ENCODE data around the gene NKAIN1. TPM values are rescaled to one million over a fixed set of nuclear protein-coding genes. Genes with fewer than 3 reads are reported as not detected.
"Not testable (repeated sequence)": the region's sequence is repeated elsewhere in the genome, so short reads cannot be mapped to it uniquely, and the experiment has no call there.

The NKAIN1 gene
- polyA plus RNA-seq, 1 donor (not counting 4 experiments of a cell fraction or from before 2014, with no cell fraction given): not detected

DNA sequence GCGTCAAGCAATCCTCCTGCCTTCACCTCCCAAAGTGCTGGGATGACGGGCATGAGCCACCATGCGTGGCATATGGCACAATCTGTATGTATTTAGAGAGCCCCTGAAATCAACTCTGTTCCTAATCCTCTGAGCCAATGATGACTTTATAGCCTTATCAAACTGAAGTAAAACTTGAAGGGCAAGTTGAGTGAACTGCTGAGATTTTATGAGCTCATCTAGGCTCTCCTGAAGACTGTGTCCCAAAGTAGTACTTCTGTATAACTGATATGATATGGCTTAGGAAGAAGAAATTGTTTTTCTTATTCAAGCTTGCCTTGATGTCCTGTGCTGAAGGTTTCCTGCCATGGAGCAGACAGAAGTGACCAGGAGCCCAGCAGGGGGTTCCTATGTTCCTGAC is 23.7 kb upstream of the NKAIN1 start:
- no peak for DNase-seq (ENCODE audit: low read depth, low spot score)
- H3K4me3 ChIP-seq (ENCODE audit: control insufficient read depth in 2 of 3, extremely low read depth in 1 of 3, insufficient read depth in 2 of 3, low read depth in 1 of 3, low read length in 3 of 3): no peak overlapping the region
- H3K79me2 ChIP-seq (ENCODE audit: control insufficient read depth, insufficient read depth, low read length): no peaks in the 10 kb centered on the region
- no peak overlapping the region for H3K9ac ChIP-seq (ENCODE audit: control insufficient read depth, extremely low read depth, insufficient read depth, low read length)
- H2AFZ ChIP-seq (ENCODE audit: control insufficient read depth, low read length): no peak overlapping the region
- no peaks in the 10 kb centered on the region for H4K20me1 ChIP-seq (ENCODE audit: control insufficient read depth, extremely low read depth, insufficient read depth, low read length)
- TF ChIP-seq CTCF (optimal IDR thresholded peaks at IDR 0.05 in 1 of 3, IDR thresholded peaks at IDR 0.05 in 1 of 3, conservative IDR thresholded peaks at IDR 0.05 in 1 of 3; ENCODE audit: extremely low read depth in 1 of 3, insufficient read depth in 2 of 3, low read length in 3 of 3) (no peak), EZH2 (IDR thresholded peaks at IDR 0.05; ENCODE audit: low read length) (no peak)
- dilution Hi-C loops (cut with MboI; ENCODE audit: extremely low pct_ligation_motif_present, low sequenced_read_pairs): no loop called here
- H3K9me1 ChIP-seq (ENCODE audit: control insufficient read depth, extremely low read depth, insufficient read depth, low read length): no peaks in the 10 kb centered on the region
- peaks cover 14 to 21% of the 10 kb centered on the region in 2 experiments for H3K36me3 ChIP-seq (ENCODE audit: control insufficient read depth in 2 of 2, extremely low read depth in 1 of 2, insufficient read depth in 2 of 2, low read length in 2 of 2)
- H3K27ac ChIP-seq (ENCODE audit: control insufficient read depth, insufficient read depth, low read length): no peak overlapping the region
- H3K27me3 ChIP-seq (ENCODE audit: control insufficient read depth, extremely low read depth, insufficient read depth, low read length): no peaks in the 10 kb centered on the region
- no peaks in the 10 kb centered on the region for H3K9me3 ChIP-seq (ENCODE audit: control insufficient read depth, low read depth, low read length)
- no peak overlapping the region for H3K4me2 ChIP-seq (ENCODE audit: control insufficient read depth, extremely low read depth, insufficient read depth, low read depth, low read length)
- no peak for FAIRE-seq
- H3K4me1 ChIP-seq (ENCODE audit: control insufficient read depth, extremely low read depth, insufficient read depth, low read length): no peaks in the 10 kb centered on the region

DNA sequence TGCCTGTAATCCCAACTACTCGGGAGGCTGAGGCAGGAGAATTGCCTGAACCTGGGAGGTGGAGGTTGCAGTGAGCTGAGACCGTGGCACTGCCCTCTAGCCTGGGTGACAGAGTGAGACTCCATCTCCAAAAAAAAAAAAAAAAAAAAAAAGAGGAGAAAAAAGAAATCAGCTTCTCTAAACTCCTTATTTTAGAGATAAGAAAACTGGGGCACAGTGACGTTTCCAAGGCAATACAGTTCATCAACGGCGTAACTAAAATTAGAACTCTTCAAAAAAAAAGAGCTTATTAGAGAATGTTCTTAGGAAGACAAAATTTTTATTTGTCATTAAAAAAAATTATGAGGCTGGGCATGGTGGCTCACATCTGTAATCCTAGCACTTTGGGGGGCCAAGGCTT is 22.7 kb upstream of the NKAIN1 start:
- H3K36me3 ChIP-seq (ENCODE audit: control insufficient read depth in 2 of 2, extremely low read depth in 1 of 2, insufficient read depth in 2 of 2, low read length in 2 of 2): peaks cover 14 to 20% of the 10 kb centered on the region in 2 experiments
- H3K9me1 ChIP-seq (ENCODE audit: control insufficient read depth, extremely low read depth, insufficient read depth, low read length); H3K9ac ChIP-seq (ENCODE audit: control insufficient read depth, extremely low read depth, insufficient read depth, low read length); H3K4me2 ChIP-seq (ENCODE audit: control insufficient read depth, extremely low read depth, insufficient read depth, low read depth, low read length); H3K27me3 ChIP-seq (ENCODE audit: control insufficient read depth, extremely low read depth, insufficient read depth, low read length); H3K4me1 ChIP-seq (ENCODE audit: control insufficient read depth, extremely low read depth, insufficient read depth, low read length); dilution Hi-C loops (cut with MboI; ENCODE audit: extremely low pct_ligation_motif_present, low sequenced_read_pairs); DNase-seq (ENCODE audit: low read depth, low spot score); H2AFZ ChIP-seq (ENCODE audit: control insufficient read depth, low read length); H3K4me3 ChIP-seq (ENCODE audit: control insufficient read depth in 2 of 3, extremely low read depth in 1 of 3, insufficient read depth in 2 of 3, low read depth in 1 of 3, low read length in 3 of 3); FAIRE-seq; H3K79me2 ChIP-seq (ENCODE audit: control insufficient read depth, insufficient read depth, low read length); H3K9me3 ChIP-seq (ENCODE audit: control insufficient read depth, low read depth, low read length); H4K20me1 ChIP-seq (ENCODE audit: control insufficient read depth, extremely low read depth, insufficient read depth, low read length); H3K27ac ChIP-seq (ENCODE audit: control insufficient read depth, insufficient read depth, low read length): not testable (repeated sequence)

GRCh38 chr1:31261916-31262315 is 22.2 kb upstream of the NKAIN1 start:
- Histone ChIP-seq H3K9ac (ENCODE audit: control insufficient read depth, extremely low read depth, insufficient read depth, low read length) (no peak overlapping the region), H3K9me1 (ENCODE audit: control insufficient read depth, extremely low read depth, insufficient read depth, low read length) (no peaks in the 10 kb centered on the region), H3K27me3 (ENCODE audit: control insufficient read depth, extremely low read depth, insufficient read depth, low read length) (no peaks in the 10 kb centered on the region), H3K27ac (ENCODE audit: control insufficient read depth, insufficient read depth, low read length) (no peak overlapping the region), H3K4me3 (ENCODE audit: control insufficient read depth in 2 of 3, extremely low read depth in 1 of 3, insufficient read depth in 2 of 3, low read depth in 1 of 3, low read length in 3 of 3) (no peak overlapping the region), H3K4me1 (ENCODE audit: control insufficient read depth, extremely low read depth, insufficient read depth, low read length) (no peaks in the 10 kb centered on the region), H2AFZ (ENCODE audit: control insufficient read depth, low read length) (no peak overlapping the region), H3K9me3 (ENCODE audit: control insufficient read depth, low read depth, low read length) (no peaks in the 10 kb centered on the region), H4K20me1 (ENCODE audit: control insufficient read depth, extremely low read depth, insufficient read depth, low read length) (no peaks in the 10 kb centered on the region), H3K36me3 (ENCODE audit: control insufficient read depth in 2 of 2, extremely low read depth in 1 of 2, insufficient read depth in 2 of 2, low read length in 2 of 2) (peaks cover 12 to 18% of the 10 kb centered on the region in 2 experiments), H3K79me2 (ENCODE audit: control insufficient read depth, insufficient read depth, low read length) (no peaks in the 10 kb centered on the region), H3K4me2 (ENCODE audit: control insufficient read depth, extremely low read depth, insufficient read depth, low read depth, low read length) (no peak overlapping the region)
- no peak for TF ChIP-seq CTCF (optimal IDR thresholded peaks at IDR 0.05 in 1 of 3, IDR thresholded peaks at IDR 0.05 in 1 of 3, conservative IDR thresholded peaks at IDR 0.05 in 1 of 3; ENCODE audit: extremely low read depth in 1 of 3, insufficient read depth in 2 of 3, low read length in 3 of 3)
- TF ChIP-seq EZH2 (IDR thresholded peaks at IDR 0.05; ENCODE audit: low read length): no peak
- dilution Hi-C loops (cut with MboI; ENCODE audit: extremely low pct_ligation_motif_present, low sequenced_read_pairs): no loop called here
- FAIRE-seq (no peak), DNase-seq (ENCODE audit: low read depth, low spot score) (no peak)
